Transverse colon (tissue), 3 donors: ENCODE results near the gene SPTBN1.

ENCODE experiments used
- CTCF ChIP-seq, 5 experiments: fragments of 200-600 bp in 3 of 5; fragments of 450-650 bp in 2 of 5; sonication (generic) in 3 of 5; IDR thresholded peaks; 1 replicate in 2 of 5; 2 replicates in 3 of 5; pipeline ENCODE4 v1.5.1; 2016 to 2017; ENCODE audit warnings: antibody characterized with exemption in 5 of 5, inconsistent platforms in 3 of 5, mild to moderate bottlenecking in 2 of 5, moderate library complexity in 1 of 5
- POLR2A ChIP-seq: fragments of 450-650 bp; IDR thresholded peaks from one replicate; pipeline ENCODE4 v1.6.1; 2016; ENCODE audit warnings: antibody characterized with exemption, mild to moderate bottlenecking, moderate library complexity

DNA sequence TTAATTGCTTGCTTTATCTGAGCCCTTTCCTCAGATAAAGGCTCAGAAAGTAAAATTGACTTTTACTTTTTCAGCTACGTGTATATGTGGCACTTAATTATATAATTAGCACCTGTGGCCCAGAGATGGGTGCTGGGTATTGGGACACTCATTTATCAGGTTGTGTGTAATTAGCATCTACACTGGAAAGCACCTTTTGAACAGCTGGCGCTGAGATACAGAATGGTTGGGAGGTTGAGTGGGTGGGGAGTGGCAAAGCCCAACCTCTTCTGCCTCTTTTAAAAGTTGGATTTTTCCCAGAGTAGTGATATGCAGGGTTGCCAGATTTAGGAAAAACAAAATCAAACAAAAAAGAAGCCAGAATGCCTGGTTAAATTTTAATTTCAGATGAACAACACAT, 23.9 kb downstream of the SPTBN1 start:
- no peak for TF ChIP-seq CTCF (IDR thresholded peaks at IDR 0.05)
- TF ChIP-seq POLR2A: no peak
